ENCODE data around the gene SCRT2. TPM values are rescaled to one million over a fixed set of nuclear protein-coding genes. Genes with fewer than 3 reads are reported as not detected.

SCRT2 gene
- total RNA-seq, 1 experiment from 2014 or later, result not detected

DNA sequence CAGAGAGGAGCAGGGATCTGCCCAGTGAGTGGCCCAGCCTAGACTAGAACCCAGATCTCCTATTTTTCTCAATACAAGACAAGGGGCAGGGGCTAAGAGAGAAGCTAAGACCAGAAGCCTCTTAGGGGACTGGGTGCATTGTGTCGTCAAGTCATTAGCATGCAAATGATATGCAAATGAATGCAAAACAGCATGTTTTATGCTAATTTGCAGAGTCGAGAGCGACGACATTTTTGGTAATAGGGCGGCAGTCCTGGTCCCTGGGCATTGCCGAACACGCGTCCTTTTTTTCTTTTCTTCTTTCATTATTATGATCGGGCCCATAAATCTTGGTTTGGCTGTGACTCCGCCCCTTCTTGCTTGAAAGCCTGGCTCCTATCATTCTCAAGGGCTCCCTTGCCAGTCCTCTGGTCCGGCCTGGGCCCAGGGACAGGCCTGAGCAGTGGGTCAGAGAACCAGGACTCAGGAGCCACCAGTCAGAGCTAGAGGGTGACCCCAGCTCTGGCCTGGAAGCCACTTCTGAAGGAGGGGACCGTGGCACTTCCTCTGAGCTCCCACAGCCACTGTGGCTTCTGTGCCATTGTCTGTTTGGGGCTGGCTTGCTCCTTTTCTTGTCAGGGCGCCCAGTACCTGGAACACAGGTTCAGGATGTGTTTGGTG lies 32.0 kb upstream of the SCRT2 start:
- Histone ChIP-seq H3K27me3 (ENCODE audit: control insufficient read depth, insufficient read depth, low read length) (peaks cover 8% of the 10 kb centered on the region; the same call in 1 of the 2 replicates), H3K4me1 (ENCODE audit: control insufficient read depth, insufficient read depth, low read length) (no peaks in the 10 kb centered on the region), H3K36me3 (ENCODE audit: control insufficient read depth, insufficient read depth, low read length) (no peaks in the 10 kb centered on the region), H3K4me3 (ENCODE audit: low read depth in 2 of 2, low read length in 2 of 2) (no peak overlapping the region), H3K9me3 (ENCODE audit: control insufficient read depth, insufficient read depth, low read depth, low read length) (no peaks in the 10 kb centered on the region), H3K27ac (ENCODE audit: low read length) (no peak overlapping the region)
- ATAC-seq (no peak), DNase-seq (ENCODE audit: low read depth, low spot score) (no peak)
- no TSS peak for BruUV-seq (replicated peaks)
- in situ Hi-C loops (cut with HindIII; ENCODE audit: low pct_unique_long_range_greater_than_20kb, low sequenced_read_pairs), result no loop called here
- ChIA-PET CTCF (no interaction called here), POLR2A (interaction anchor here (0.6 kb wide), 3 partner anchors 19 to 1244 kb away, joined by 3 to 7 read pairs (median 5); no protein-coding TSS in a partner anchor)
- intact Hi-C loops (cut with micrococcal nuclease; ENCODE audit: unreplicated experiment), result no loop called here
- TF ChIP-seq TCF7L2 (IDR thresholded peaks at IDR 0.05; ENCODE audit: low read depth, low read length) (no peak), POLR2AphosphoS5 (IDR thresholded peaks at IDR 0.05; ENCODE audit: low read depth, low read length) (no peak), SIN3A (IDR thresholded peaks at IDR 0.05; ENCODE audit: borderline replicate concordance, insufficient read depth, low read depth, low read length) (no peak)
- TF ChIP-seq, protein P1, sequence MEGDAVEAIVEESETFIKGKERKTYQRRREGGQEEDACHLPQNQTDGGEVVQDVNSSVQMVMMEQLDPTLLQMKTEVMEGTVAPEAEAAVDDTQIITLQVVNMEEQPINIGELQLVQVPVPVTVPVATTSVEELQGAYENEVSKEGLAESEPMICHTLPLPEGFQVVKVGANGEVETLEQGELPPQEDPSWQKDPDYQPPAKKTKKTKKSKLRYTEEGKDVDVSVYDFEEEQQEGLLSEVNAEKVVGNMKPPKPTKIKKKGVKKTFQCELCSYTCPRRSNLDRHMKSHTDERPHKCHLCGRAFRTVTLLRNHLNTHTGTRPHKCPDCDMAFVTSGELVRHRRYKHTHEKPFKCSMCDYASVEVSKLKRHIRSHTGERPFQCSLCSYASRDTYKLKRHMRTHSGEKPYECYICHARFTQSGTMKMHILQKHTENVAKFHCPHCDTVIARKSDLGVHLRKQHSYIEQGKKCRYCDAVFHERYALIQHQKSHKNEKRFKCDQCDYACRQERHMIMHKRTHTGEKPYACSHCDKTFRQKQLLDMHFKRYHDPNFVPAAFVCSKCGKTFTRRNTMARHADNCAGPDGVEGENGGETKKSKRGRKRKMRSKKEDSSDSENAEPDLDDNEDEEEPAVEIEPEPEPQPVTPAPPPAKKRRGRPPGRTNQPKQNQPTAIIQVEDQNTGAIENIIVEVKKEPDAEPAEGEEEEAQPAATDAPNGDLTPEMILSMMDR (IDR thresholded peaks at IDR 0.05), result no peak
- TF ChIP-seq, protein P2, sequence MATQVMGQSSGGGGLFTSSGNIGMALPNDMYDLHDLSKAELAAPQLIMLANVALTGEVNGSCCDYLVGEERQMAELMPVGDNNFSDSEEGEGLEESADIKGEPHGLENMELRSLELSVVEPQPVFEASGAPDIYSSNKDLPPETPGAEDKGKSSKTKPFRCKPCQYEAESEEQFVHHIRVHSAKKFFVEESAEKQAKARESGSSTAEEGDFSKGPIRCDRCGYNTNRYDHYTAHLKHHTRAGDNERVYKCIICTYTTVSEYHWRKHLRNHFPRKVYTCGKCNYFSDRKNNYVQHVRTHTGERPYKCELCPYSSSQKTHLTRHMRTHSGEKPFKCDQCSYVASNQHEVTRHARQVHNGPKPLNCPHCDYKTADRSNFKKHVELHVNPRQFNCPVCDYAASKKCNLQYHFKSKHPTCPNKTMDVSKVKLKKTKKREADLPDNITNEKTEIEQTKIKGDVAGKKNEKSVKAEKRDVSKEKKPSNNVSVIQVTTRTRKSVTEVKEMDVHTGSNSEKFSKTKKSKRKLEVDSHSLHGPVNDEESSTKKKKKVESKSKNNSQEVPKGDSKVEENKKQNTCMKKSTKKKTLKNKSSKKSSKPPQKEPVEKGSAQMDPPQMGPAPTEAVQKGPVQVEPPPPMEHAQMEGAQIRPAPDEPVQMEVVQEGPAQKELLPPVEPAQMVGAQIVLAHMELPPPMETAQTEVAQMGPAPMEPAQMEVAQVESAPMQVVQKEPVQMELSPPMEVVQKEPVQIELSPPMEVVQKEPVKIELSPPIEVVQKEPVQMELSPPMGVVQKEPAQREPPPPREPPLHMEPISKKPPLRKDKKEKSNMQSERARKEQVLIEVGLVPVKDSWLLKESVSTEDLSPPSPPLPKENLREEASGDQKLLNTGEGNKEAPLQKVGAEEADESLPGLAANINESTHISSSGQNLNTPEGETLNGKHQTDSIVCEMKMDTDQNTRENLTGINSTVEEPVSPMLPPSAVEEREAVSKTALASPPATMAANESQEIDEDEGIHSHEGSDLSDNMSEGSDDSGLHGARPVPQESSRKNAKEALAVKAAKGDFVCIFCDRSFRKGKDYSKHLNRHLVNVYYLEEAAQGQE (IDR thresholded peaks at IDR 0.05; ENCODE audit: insufficient read depth in 1 of 2, low read depth in 2 of 2, low read length in 1 of 2), result no peak

DNA sequence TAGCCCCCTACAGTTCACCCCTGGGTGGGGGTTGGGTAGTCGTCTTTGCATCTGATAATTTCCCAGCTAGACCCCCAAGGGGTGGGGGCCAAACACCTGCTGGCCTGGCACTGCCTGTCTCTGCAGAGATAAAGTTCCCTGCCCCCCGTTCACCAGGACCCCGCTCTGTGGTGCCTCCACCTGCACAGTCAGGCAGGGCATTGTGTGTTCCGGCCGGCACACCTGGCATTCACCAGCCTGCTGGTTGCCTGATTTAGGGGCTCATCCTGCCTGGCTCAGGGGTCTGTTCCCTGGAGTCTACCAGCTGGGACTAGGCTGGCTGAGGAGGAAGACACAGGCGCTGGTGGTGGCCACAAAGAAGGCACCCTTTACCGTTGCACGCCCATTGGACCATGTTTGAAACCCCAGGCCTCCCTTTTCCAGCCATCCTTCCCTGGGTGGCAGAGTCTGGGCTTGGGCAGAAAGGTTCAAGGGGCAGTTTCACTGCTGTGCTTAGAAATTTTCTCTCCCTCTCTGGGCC lies 30.8 kb upstream of the SCRT2 start:
- H3K4me3 ChIP-seq (ENCODE audit: low read depth in 2 of 2, low read length in 2 of 2), result no peak overlapping the region
- BruUV-seq (replicated peaks), result no TSS peak
- ChIA-PET CTCF (no interaction called here), POLR2A (no interaction called here)
- intact Hi-C loops (cut with micrococcal nuclease; ENCODE audit: unreplicated experiment) (no loop called here), in situ Hi-C loops (cut with HindIII; ENCODE audit: low pct_unique_long_range_greater_than_20kb, low sequenced_read_pairs) (no loop called here)
- no peaks in the 10 kb centered on the region for H3K4me1 ChIP-seq (ENCODE audit: control insufficient read depth, insufficient read depth, low read length)
- no peak overlapping the region for H3K27ac ChIP-seq (ENCODE audit: low read length)
- 0 out of 2 replicates have a peak, but pooled peaks cover 2% of the 10 kb centered on the region for H3K27me3 ChIP-seq (ENCODE audit: control insufficient read depth, insufficient read depth, low read length)
- ATAC-seq (no peak), DNase-seq (ENCODE audit: low read depth, low spot score) (no peak)
- no peaks in the 10 kb centered on the region for H3K36me3 ChIP-seq (ENCODE audit: control insufficient read depth, insufficient read depth, low read length)
- TF ChIP-seq, protein P1 (IDR thresholded peaks at IDR 0.05), result no peak
- TF ChIP-seq TCF7L2 (IDR thresholded peaks at IDR 0.05; ENCODE audit: low read depth, low read length), result no peak
- no peak for TF ChIP-seq POLR2AphosphoS5 (IDR thresholded peaks at IDR 0.05; ENCODE audit: low read depth, low read length)
- TF ChIP-seq SIN3A (IDR thresholded peaks at IDR 0.05; ENCODE audit: borderline replicate concordance, insufficient read depth, low read depth, low read length), result no peak
- TF ChIP-seq, protein P2 (IDR thresholded peaks at IDR 0.05; ENCODE audit: insufficient read depth in 1 of 2, low read depth in 2 of 2, low read length in 1 of 2), result no peak
- no peaks in the 10 kb centered on the region for H3K9me3 ChIP-seq (ENCODE audit: control insufficient read depth, insufficient read depth, low read depth, low read length)

All from Panc1 (cell line).